ENCODE results near the gene PRPF19.

GRCh38 chr11:60927600-60927999 lies 21.2 kb upstream of the PRPF19 start:
- TF ChIP-seq POLR2AphosphoS5 (IDR thresholded peaks at IDR 0.05) (no peak), CTCF (IDR thresholded peaks at IDR 0.05; ENCODE audit: poor library complexity, severe bottlenecking) (no peak)

Measured in neural cell (in vitro differentiated cells).